Measurements from ENCODE around the gene PLB1.

PLB1 gene

DNA sequence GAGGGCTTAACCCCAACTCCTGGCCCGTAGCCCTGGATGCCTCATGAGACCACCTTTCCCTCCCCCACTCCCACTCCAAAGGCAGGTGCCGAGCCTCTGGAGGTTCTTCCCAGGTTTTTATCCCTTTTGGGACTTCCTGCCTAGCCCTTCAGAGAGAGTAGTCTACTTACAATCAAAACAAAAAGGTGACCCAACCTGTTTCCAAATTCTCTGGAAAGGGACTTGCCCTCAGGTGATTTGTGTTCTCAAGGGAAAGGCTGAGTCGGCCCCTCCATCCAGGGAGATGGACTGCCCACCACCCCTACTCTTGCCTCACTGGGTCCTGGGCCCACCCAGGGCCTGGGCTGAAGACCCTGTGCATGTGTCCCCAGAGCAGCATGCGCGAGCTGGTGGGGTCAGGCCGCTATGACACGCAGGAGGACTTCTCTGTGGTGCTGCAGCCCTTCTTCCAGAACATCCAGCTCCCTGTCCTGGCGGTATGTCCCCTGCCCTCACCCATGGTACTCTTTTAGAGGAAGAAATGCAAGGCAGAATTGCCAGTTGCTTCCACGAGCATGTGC, 108.5 kb downstream of the PLB1 start:
- no peak for DNase-seq (ENCODE audit: low read depth)
- TF ChIP-seq, protein P1, sequence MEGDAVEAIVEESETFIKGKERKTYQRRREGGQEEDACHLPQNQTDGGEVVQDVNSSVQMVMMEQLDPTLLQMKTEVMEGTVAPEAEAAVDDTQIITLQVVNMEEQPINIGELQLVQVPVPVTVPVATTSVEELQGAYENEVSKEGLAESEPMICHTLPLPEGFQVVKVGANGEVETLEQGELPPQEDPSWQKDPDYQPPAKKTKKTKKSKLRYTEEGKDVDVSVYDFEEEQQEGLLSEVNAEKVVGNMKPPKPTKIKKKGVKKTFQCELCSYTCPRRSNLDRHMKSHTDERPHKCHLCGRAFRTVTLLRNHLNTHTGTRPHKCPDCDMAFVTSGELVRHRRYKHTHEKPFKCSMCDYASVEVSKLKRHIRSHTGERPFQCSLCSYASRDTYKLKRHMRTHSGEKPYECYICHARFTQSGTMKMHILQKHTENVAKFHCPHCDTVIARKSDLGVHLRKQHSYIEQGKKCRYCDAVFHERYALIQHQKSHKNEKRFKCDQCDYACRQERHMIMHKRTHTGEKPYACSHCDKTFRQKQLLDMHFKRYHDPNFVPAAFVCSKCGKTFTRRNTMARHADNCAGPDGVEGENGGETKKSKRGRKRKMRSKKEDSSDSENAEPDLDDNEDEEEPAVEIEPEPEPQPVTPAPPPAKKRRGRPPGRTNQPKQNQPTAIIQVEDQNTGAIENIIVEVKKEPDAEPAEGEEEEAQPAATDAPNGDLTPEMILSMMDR (IDR thresholded peaks at IDR 0.05; ENCODE audit: control insufficient read depth, extremely low read depth, insufficient read depth) = no peak

DNA sequence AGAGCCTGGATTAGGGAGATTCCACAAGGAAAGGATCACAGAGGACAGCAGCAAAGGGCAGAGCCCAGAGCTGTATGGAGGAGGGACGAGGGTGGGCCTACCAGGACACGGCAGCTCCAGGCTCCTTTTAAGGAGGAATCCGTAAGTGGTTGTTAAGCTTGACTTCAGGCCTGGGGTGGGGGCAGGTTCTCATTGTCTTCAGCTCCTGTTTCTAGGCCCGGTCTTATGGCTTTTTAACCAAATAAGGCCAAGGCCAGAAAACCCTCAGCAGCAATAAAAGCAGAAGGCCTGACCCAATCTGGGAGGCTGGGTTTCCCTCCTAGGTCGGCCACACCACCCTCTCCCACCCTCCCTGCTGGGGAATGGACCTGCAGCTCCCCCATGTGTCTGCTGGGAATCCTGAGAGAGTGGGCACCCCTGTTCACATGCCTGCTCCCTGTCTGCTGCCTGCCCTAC, 111.2 kb downstream of the PLB1 start:
- DNase-seq (ENCODE audit: low read depth) = no peak
- TF ChIP-seq, protein P1 (IDR thresholded peaks at IDR 0.05; ENCODE audit: control insufficient read depth, extremely low read depth, insufficient read depth) = no peak
- no peak overlapping the region for H3K4me3 ChIP-seq (ENCODE audit: low read depth, low read length)

More for the DNA sequence above, 108.5 kb downstream of the PLB1 start:
- H3K4me3 ChIP-seq (ENCODE audit: low read depth, low read length) = no peak overlapping the region

DNA sequence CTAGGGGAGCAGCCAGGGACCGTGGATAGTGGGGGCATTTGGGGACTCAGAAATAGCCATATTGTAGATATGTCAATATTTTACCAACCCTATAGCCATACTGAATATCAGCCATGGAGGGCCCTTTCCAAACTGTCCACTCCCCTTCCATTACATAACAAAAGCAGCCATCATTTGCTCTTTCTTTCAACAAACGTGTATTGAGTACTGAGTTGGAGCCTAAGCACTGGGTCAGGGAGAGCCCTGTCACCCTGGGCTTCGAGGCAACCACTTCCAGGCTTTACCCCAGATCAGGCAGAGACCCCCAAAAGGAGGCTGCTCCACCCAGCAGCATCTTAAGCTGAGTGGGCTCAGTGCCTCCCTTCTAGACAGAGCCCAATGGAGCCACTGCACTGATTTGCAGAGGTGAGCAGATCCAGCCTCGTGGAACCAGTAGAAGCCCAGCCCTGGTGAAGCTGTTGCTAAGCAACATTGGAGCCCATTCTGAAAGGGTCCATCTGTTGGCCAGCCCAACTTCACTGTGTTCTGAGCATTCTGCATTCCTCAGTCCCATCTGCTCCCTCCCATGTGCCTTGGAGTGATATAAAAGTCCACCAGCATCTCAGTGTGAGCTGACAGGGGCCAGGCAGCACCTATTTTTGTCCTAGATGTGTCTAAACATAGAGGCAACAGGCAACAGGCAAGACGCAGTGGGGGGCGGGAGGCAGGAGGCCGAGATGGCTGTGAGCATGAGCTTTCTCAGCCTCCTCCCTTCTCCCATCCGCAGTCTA, 112.1 kb downstream of the PLB1 start:
- DNase-seq (ENCODE audit: low read depth) = no peak
- H3K4me3 ChIP-seq (ENCODE audit: low read depth, low read length) = no peak overlapping the region
- TF ChIP-seq, protein P1 (IDR thresholded peaks at IDR 0.05; ENCODE audit: control insufficient read depth, extremely low read depth, insufficient read depth) = no peak

DNA sequence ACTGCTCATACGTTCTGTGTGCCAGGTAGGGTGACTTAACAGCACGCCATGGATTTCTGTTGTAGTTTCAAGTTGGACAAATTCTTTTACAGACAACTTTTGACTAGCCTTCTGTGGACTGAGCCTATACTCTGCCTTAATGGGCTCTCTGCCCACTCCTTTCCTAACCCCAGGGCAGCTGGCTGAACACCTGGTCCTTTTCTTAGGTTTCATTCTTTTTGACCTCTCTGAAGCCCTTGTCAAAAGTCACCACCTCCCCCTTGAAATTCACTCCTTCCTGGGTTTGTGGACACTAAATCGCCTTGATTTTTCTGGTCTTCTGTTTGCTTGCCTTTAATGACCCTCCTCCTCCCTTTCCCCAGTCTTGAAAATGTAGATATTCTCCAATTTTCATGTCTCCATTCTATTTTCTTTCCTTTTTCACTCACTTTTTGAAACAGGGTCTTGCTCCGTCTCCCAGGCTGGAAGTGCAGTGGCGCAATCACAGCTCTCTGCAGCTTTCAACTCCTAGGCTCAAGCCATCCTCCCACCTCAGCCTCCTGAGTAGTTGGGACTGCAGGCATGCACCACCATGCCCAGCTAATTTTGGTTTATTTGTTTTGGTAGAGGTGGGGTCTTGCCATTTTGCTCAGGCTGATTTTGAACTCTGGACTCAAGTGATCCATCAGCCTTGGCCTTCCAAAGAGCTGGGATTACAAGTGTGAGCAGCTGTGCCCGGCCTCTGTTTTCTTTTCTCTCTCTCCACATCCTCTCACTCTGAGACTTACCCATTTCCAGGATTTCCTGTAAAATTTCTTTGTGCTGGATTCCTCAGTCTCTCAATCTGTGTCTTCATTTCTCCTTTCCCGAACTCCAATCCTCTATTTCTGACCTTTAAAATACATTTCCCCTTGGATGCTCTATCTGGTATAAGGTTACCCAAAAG, 112.9 kb downstream of the PLB1 start:
- DNase-seq (ENCODE audit: low read depth) = no peak
- TF ChIP-seq, protein P1 (IDR thresholded peaks at IDR 0.05; ENCODE audit: control insufficient read depth, extremely low read depth, insufficient read depth) = no peak
- H3K4me3 ChIP-seq (ENCODE audit: low read depth, low read length) = no peak overlapping the region

DNA sequence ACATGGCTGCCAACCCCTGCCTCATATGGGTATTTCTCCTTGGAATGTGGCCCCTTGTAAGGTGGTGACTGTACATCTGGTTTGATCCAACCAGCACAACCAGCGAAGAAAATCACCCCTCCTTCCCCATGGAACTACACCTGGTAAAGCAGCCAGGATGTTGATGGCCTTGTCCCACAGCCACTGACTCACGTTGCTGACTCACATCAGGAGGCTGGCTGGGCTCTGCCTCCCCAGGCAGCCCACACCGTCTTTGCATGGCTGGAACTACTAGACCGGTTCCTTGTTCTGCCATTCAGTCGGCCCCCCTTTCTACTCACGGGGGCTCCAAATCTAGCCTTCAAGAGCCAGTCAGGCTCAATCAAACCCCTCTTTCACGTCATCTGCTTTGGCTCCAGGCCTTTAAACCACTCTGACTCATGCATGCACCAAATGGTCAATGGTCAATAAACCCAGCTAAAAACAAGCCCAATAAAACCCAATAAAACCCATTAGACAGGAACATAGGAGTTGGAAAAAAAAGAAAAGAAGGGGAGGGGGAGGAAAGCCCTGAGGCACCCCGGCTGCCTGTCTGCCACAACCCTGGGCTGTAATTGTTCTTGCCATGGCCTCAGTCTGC, 114.8 kb downstream of the PLB1 start:
- DNase-seq (ENCODE audit: low read depth) = peak; percentile 37
- no peak overlapping the region for H3K4me3 ChIP-seq (ENCODE audit: low read depth, low read length)
- TF ChIP-seq, protein P1 (IDR thresholded peaks at IDR 0.05; ENCODE audit: control insufficient read depth, extremely low read depth, insufficient read depth) = no peak

DNA sequence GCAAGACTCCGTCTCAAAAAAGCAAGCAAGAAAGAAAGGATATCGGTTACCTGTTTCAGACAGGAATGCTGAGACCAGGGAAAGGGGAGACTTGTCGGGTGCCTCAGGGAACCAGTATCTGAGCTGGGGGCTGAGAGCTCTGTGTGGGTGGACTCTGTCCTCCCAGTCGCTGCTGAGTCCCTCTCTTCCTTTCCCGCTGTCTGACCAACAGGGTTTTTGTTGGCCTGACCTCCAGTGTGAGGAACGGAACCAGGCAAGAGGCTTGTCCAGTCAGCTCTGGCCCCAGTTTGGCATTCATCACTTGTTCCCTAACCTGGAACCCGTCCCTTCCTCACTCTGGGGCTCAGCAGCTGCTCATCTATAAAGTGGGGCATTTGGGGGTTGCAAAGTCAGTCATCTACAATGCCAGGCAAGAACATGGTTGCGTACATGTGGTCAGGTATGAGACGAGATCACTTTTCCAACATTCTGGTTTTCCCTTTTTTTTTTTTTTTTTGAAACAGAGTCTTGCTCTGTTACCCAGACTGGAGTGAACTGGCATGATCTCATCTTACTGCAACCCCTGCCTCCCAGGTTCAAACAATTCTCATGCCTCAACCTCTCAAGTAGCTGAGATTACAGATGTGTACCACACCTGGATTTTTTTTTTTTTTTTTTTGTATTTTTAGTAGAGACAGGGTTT, 116.4 kb downstream of the PLB1 start:
- TF ChIP-seq, protein P1 (IDR thresholded peaks at IDR 0.05; ENCODE audit: control insufficient read depth, extremely low read depth, insufficient read depth) = no peak
- no peak for DNase-seq (ENCODE audit: low read depth)
- no peak overlapping the region for H3K4me3 ChIP-seq (ENCODE audit: low read depth, low read length)

Data from LNCaP clone FGC (cell line).